SK-N-SH treated with all-trans-retinoic acid at 6 μM for 48 hours (cell line): Measurements from ENCODE around the gene LRRK1.

Experiments
- ATAC-seq: fragments of 200-7000 bp; cut with Tn5 transposase; 3 replicates; pipeline ENCODE4 v1.9.1; 2020; ENCODE audit warnings: mild to moderate bottlenecking, moderate library complexity
- ARNTL ChIP-seq: fragments of 450-650 bp; formaldehyde crosslinking; IDR thresholded peaks from 2 replicates; pipeline ENCODE4 v1.5.0; 2020; ENCODE audit warnings: low read depth, mild to moderate bottlenecking, moderate library complexity, borderline replicate concordance
- CREB5 ChIP-seq: fragments of 250-450 bp; sonication (Bioruptor Pico); IDR thresholded peaks from 2 replicates; pipeline ENCODE4 v1.5.1; 2020; ENCODE audit warnings: low read depth, mild to moderate bottlenecking, moderate library complexity
- GLIS3 ChIP-seq: fragments of 250-450 bp; sonication (Bioruptor Pico); IDR thresholded peaks from 2 replicates; pipeline ENCODE4 v1.5.0; 2020; ENCODE audit warnings: mild to moderate bottlenecking, moderate library complexity
- OSR1 ChIP-seq: fragments of 250-450 bp; sonication (Bioruptor Pico); IDR thresholded peaks from 2 replicates; pipeline ENCODE4 v1.8.0; 2022; ENCODE audit warnings: moderate library complexity, mild to moderate bottlenecking, inconsistent platforms
- PATZ1 ChIP-seq: fragments of 250-450 bp; sonication (Bioruptor Pico); IDR thresholded peaks from 2 replicates; pipeline ENCODE4 v1.8.0; 2020; ENCODE audit warnings: mild to moderate bottlenecking, moderate library complexity, borderline replicate concordance
- PPARA ChIP-seq: fragments of 250-450 bp; sonication (Bioruptor Pico); IDR thresholded peaks from 2 replicates; pipeline ENCODE4 v1.5.0; 2020; ENCODE audit warnings: mild to moderate bottlenecking, borderline replicate concordance
- RARB ChIP-seq: fragments of 250-450 bp; sonication (Bioruptor Pico); IDR thresholded peaks from 2 replicates; pipeline ENCODE4 v1.8.0; 2021; ENCODE audit warnings: mild to moderate bottlenecking, moderate library complexity
- SNAI2 ChIP-seq: fragments of 250-450 bp; sonication (Bioruptor Pico); IDR thresholded peaks from 2 replicates; pipeline ENCODE4 v1.5.0; 2020; ENCODE audit warnings: mild to moderate bottlenecking, moderate library complexity
- TCF4 ChIP-seq: fragments of 250-450 bp; sonication (Bioruptor Pico); IDR thresholded peaks from 2 replicates; pipeline ENCODE4 v1.8.0; 2021; ENCODE audit warnings: mild to moderate bottlenecking, moderate library complexity, borderline replicate concordance
- ZFP3 ChIP-seq: fragments of 250-450 bp; sonication (Bioruptor Pico); IDR thresholded peaks from 2 replicates; pipeline ENCODE4 v1.5.0; 2020; ENCODE audit warnings: mild to moderate bottlenecking, moderate library complexity
- ZFP30 ChIP-seq: fragments of 450-650 bp; formaldehyde crosslinking; IDR thresholded peaks from 2 replicates; pipeline ENCODE4 v1.5.0; 2022; ENCODE audit warnings: mild to moderate bottlenecking, moderate library complexity
- ZNF565 ChIP-seq: fragments of 450-650 bp; formaldehyde crosslinking; conservative IDR thresholded peaks from 2 replicates; pipeline ENCODE4 v1.5.0; 2020; ENCODE audit warnings: low read depth, mild to moderate bottlenecking, moderate library complexity
- TF ChIP-seq, protein P1 (sequence below): fragments of 250-450 bp; sonication (Bioruptor Pico); IDR thresholded peaks from 2 replicates; pipeline ENCODE4 v1.5.1; 2021; ENCODE audit warnings: mild to moderate bottlenecking, moderate library complexity
- TF ChIP-seq, protein P2 (sequence below): fragments of 250-450 bp; sonication (Bioruptor Pico); IDR thresholded peaks from 2 replicates; pipeline ENCODE4 v1.8.0; 2021; ENCODE audit warnings: low read depth, mild to moderate bottlenecking, moderate library complexity, borderline replicate concordance
- TF ChIP-seq, protein P3 (sequence below): fragments of 250-450 bp; sonication (Bioruptor Pico); IDR thresholded peaks from 2 replicates; pipeline ENCODE4 v1.5.0; 2020; ENCODE audit warnings: mild to moderate bottlenecking, moderate library complexity

Gene LRRK1

DNA sequence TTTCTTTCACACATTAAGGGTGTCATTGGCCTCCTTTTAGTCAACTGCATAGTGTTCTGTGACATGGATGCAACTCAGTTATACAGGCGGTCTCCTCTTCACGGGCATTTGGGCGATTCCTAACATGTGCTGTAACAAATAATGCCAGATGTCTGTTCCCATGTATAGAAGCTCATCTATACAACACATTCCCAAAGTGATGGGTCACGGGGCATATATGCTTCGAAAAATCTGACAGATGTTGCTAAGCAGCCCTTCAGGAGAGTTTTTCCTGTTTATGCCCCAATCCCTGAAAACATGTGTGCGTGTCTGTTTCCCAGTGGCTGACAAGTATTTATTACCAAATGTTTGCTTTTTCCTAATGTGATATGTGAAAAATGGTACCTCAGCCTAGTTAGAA lies 25.8 kb downstream of the LRRK1 start (continued):
- TF ChIP-seq, protein P1, sequence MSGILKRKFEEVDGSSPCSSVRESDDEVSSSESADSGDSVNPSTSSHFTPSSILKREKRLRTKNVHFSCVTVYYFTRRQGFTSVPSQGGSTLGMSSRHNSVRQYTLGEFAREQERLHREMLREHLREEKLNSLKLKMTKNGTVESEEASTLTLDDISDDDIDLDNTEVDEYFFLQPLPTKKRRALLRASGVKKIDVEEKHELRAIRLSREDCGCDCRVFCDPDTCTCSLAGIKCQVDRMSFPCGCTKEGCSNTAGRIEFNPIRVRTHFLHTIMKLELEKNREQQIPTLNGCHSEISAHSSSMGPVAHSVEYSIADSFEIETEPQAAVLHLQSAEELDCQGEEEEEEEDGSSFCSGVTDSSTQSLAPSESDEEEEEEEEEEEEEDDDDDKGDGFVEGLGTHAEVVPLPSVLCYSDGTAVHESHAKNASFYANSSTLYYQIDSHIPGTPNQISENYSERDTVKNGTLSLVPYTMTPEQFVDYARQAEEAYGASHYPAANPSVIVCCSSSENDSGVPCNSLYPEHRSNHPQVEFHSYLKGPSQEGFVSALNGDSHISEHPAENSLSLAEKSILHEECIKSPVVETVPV (CRISPR knock-in tag), result no peak
- no peak for TF ChIP-seq ZFP3 (CRISPR knock-in tag)
- no peak for TF ChIP-seq GLIS3
- TF ChIP-seq ZNF565 (CRISPR knock-in tag), result no peak
- no peak for TF ChIP-seq PPARA (CRISPR knock-in tag)
- TF ChIP-seq RARB (CRISPR knock-in tag), result no peak
- no peak for TF ChIP-seq ARNTL (CRISPR knock-in tag)
- TF ChIP-seq PATZ1 (CRISPR knock-in tag), result no peak
- TF ChIP-seq TCF4 (CRISPR knock-in tag), result no peak

- TF ChIP-seq, protein P1 (CRISPR knock-in tag), result no peak
- TF ChIP-seq, protein P2, sequence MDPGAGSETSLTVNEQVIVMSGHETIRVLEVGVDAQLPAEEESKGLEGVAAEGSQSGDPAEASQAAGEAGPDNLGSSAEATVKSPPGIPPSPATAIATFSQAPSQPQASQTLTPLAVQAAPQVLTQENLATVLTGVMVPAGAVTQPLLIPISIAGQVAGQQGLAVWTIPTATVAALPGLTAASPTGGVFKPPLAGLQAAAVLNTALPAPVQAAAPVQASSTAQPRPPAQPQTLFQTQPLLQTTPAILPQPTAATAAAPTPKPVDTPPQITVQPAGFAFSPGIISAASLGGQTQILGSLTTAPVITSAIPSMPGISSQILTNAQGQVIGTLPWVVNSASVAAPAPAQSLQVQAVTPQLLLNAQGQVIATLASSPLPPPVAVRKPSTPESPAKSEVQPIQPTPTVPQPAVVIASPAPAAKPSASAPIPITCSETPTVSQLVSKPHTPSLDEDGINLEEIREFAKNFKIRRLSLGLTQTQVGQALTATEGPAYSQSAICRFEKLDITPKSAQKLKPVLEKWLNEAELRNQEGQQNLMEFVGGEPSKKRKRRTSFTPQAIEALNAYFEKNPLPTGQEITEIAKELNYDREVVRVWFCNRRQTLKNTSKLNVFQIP (CRISPR knock-in tag), result no peak
- TF ChIP-seq RARB (CRISPR knock-in tag) (no peak), CREB5 (CRISPR knock-in tag) (no peak), ZFP30 (CRISPR knock-in tag) (no peak), SNAI2 (CRISPR knock-in tag) (no peak), PPARA (CRISPR knock-in tag) (no peak), ZFP3 (CRISPR knock-in tag) (no peak), TCF4 (CRISPR knock-in tag) (no peak), PATZ1 (CRISPR knock-in tag) (no peak), ARNTL (CRISPR knock-in tag) (no peak), OSR1 (CRISPR knock-in tag) (no peak)
- TF ChIP-seq, protein P3, sequence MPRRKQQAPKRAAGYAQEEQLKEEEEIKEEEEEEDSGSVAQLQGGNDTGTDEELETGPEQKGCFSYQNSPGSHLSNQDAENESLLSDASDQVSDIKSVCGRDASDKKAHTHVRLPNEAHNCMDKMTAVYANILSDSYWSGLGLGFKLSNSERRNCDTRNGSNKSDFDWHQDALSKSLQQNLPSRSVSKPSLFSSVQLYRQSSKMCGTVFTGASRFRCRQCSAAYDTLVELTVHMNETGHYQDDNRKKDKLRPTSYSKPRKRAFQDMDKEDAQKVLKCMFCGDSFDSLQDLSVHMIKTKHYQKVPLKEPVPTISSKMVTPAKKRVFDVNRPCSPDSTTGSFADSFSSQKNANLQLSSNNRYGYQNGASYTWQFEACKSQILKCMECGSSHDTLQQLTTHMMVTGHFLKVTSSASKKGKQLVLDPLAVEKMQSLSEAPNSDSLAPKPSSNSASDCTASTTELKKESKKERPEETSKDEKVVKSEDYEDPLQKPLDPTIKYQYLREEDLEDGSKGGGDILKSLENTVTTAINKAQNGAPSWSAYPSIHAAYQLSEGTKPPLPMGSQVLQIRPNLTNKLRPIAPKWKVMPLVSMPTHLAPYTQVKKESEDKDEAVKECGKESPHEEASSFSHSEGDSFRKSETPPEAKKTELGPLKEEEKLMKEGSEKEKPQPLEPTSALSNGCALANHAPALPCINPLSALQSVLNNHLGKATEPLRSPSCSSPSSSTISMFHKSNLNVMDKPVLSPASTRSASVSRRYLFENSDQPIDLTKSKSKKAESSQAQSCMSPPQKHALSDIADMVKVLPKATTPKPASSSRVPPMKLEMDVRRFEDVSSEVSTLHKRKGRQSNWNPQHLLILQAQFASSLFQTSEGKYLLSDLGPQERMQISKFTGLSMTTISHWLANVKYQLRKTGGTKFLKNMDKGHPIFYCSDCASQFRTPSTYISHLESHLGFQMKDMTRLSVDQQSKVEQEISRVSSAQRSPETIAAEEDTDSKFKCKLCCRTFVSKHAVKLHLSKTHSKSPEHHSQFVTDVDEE (CRISPR knock-in tag), result no peak
- ATAC-seq, result no peak
Measured at GRCh38 chr15:100947760-100948429, 28.7 kb downstream of the LRRK1 start.
